Measurements from ENCODE around the gene TTYH1.
A peak's percentile ranks its signal among the peaks of the same experiment; 100 is the strongest.

Gene TTYH1

DNA sequence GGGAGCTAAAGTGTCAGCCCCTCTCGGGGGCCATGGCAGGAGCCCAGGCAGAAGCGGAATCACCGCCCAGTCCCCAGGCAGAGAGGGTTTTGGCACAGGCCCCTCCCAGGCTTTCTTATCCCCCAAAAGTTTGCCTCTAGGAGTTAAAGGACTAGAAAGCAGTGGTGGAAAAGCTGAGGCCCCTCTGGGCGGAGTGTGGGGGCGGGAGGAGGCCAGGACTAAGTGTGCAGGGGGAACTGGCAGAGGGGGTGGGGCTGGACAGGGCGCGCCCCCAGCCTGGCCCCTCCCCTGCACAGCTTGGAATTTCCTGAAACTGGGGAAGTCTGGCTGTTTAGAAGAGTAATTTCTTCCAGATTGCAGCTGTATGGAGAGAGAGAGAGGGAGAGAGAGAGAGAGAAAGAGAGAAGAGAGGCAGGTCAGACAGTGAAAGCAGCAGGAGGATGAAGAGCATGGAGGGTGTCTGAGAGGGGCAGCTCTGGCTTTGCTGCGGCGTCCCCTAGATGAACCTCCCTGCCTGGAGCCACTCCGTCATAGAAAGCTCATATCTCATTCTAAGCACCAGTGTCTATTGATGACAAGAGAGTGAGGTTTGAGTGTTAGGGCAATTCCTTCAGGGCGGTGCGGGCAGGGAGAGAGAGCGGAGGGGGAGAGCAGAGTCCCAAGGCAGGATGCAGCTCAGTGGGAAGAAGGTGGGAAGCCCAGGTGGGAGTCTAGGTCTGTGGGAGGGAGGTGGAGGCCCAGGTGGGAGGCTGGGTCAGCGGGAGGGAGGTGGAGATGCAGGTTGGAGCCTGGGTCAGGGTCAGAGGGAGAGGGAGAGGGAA, 58.0 kb downstream of the TTYH1 start, which contains the start of gene CDC42EP5:
CDC42EP5 (minus strand) TSS at position 226 of the 821 bp plus-strand sequence. CDS start 7,749 bp downstream, outside the sequence.
- TF ChIP-seq, protein P1, sequence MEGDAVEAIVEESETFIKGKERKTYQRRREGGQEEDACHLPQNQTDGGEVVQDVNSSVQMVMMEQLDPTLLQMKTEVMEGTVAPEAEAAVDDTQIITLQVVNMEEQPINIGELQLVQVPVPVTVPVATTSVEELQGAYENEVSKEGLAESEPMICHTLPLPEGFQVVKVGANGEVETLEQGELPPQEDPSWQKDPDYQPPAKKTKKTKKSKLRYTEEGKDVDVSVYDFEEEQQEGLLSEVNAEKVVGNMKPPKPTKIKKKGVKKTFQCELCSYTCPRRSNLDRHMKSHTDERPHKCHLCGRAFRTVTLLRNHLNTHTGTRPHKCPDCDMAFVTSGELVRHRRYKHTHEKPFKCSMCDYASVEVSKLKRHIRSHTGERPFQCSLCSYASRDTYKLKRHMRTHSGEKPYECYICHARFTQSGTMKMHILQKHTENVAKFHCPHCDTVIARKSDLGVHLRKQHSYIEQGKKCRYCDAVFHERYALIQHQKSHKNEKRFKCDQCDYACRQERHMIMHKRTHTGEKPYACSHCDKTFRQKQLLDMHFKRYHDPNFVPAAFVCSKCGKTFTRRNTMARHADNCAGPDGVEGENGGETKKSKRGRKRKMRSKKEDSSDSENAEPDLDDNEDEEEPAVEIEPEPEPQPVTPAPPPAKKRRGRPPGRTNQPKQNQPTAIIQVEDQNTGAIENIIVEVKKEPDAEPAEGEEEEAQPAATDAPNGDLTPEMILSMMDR (IDR thresholded peaks at IDR 0.05; ENCODE audit: low read depth, low read length): no peak
- DNase-seq (ENCODE audit: extremely low read depth, low read depth): peak; percentile 81

DNA sequence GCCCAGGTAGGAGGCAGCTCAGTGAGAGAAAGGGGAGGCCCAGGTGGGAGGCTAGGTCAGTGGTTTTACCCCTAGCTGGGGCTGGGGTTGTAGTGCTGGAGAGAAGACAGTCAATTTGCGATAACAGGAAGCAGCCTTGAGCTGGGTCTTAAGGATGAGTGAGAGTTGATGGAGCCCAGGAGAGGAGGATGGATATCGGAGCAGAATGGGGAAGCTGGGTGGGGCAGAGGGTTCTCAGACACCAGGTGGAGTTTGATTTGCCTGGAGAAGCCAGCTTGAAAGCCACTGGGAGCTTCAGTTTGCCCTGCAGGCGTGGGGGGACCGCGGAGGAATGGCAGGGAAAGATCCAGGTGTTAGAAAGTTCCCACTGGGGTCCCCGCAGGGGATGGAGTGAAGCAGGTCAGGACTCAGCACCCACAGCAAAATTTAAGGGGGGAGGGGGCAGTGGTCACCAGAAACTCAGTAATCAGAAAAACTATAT, 58.7 kb downstream of the TTYH1 start:
- TF ChIP-seq, protein P1 (IDR thresholded peaks at IDR 0.05; ENCODE audit: low read depth, low read length): no peak

DNA sequence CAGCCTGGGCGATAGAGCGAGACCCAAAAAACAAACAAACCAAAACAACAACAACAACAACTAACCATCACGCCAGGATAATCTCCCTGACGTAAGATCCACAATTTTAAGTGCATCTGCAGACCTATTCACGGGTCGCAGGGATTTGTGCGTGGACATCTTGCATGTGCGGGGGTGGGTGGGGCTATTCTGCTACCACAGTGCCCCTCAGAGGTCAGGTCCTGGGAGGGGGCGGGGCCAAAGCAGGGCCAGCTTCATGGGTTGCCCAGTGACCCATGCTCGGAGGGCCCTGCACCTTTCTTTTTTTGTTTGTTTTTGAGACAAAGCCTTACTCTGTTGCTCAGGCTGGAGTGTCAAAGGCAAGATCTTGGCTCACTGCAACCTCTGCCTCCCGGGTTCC, 60.4 kb downstream of the TTYH1 start:
- DNase-seq (ENCODE audit: extremely low read depth, low read depth): no peak
- TF ChIP-seq, protein P1 (IDR thresholded peaks at IDR 0.05; ENCODE audit: low read depth, low read length): no peak

More for the DNA sequence above, 58.7 kb downstream of the TTYH1 start:
- no peak for DNase-seq (ENCODE audit: extremely low read depth, low read depth)

DNA sequence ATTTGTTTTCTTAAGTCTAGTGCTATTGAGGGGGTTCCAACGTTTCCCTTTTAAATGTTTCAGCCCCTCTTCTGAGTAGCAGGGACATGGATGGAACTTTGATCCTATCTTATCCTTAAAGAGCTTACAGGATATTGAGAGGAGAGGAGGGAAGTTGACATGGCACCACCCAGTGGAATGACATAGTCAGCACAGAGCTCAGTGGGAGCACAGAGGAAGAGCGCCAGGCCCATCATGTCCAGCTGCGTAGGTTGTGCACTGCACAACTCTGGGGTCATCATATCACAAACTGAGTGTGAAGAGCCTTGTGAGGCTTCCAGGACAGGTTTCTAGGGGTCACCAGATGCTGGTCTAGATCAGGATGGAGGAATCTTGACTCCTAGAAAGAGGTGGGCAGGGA, 62.4 kb downstream of the TTYH1 start:
- DNase-seq (ENCODE audit: extremely low read depth, low read depth): no peak
- TF ChIP-seq, protein P1 (IDR thresholded peaks at IDR 0.05; ENCODE audit: low read depth, low read length): no peak

DNA sequence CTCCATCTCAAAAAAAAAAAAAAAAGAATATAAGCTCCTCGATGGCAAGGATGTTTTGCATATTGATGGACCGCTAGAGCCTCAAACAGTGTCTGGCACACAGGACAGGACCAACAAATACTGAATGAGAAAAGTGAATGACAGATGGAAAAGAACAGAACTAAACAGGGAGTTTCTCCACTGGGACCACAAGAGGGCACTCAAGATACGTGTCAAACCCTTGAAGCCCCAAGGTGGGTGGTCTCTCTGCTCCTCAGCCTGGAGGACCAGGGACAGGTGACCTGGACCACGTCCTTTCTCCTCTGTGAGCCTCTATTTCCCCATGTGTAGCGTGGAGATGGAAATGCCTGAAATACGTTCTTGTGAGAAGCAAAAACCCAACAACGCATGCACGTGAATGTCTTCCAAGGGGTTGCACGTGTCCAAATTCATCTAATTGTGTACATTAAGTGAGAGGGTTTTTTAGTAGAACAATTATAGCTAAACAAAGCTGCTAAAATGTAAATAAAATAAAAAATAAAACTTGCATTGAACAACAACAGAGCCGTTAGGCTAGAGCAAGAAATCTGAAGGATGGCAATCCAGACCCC, 63.5 kb downstream of the TTYH1 start:
- DNase-seq (ENCODE audit: extremely low read depth, low read depth): no peak
- TF ChIP-seq, protein P1 (IDR thresholded peaks at IDR 0.05; ENCODE audit: low read depth, low read length): peak; percentile 69

DNA sequence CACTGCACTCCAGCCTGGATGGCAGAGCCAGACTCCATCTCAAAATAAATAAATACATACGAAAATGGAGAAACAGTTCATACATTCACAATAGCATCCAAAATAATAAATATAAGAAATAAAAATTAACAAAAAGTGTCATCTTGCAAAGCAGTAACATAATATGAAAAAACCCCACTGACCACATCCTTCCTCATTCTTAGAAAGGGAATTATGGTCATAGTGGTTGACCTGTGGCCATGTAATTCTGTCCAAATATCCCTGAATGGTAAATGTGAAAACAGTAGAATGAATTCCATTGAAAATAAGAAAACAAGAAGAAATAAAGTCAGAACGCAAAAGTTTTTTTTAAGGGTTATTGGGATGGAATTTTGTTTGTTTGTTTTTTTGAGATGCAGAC, 64.8 kb downstream of the TTYH1 start:
- no peak for DNase-seq (ENCODE audit: extremely low read depth, low read depth)

More for the DNA sequence above, 64.8 kb downstream of the TTYH1 start:
- TF ChIP-seq, protein P1 (IDR thresholded peaks at IDR 0.05; ENCODE audit: low read depth, low read length): no peak

Data from AG09319 (cell line).